Measurements from ENCODE around the gene CSRP2. TPM values are rescaled to one million over a fixed set of nuclear protein-coding genes. Genes with fewer than 3 reads are reported as not detected.

The CSRP2 gene
- polyA plus RNA-seq, 3 donors: 0.07 TPM; not detected in 2

DNA sequence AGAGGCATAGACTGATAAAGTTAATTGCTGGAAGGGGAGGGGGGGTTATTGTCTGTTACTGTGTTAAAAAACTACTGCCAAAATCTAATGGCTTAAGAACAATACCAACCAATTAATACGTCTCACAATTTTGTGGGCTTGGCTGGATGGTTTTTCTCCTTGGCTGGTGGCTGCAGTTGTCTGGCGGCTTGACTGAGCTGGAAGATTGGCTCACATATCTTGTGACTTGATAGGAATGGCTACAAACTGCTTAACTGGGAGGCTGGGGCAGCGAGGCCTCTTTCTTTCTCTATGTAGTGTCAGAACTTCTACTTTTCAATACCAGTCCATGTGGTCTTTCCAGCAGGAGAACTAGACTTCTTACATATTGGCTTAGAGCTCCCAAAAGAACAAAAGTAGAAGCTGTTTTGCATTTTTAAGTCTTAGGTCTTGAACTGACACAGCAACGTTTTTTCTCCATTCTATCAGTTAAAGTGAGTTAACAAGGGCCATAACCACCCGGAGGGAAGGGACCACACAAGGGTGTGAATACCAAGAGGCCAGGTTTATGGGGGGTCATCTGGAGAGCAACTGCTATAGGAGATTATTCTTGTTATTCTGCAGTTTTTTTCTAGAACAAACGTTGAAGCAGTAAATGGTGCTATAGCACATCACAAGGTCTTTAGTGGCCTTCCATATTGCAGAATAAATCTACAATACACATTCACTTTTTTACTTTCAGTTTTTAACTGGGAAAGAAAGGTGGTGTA, 68.0 kb downstream of the CSRP2 start:
- no peaks in the 10 kb centered on the region for H3K4me1 Mint-ChIP-seq
- H2AFZ ChIP-seq (ENCODE audit: insufficient read depth, low read depth, low read length, poor library complexity, severe bottlenecking): no peak overlapping the region
- intact Hi-C loops (cut with micrococcal nuclease): no loop called here
- WGBS (ENCODE audit: insufficient coverage): 100% methylated on average over 1 of the region's 6 CpGs
- no peaks in the 10 kb centered on the region for H3K27me3 Mint-ChIP-seq (ENCODE audit: low read depth in 3 of 3)
- TF ChIP-seq, protein P1, sequence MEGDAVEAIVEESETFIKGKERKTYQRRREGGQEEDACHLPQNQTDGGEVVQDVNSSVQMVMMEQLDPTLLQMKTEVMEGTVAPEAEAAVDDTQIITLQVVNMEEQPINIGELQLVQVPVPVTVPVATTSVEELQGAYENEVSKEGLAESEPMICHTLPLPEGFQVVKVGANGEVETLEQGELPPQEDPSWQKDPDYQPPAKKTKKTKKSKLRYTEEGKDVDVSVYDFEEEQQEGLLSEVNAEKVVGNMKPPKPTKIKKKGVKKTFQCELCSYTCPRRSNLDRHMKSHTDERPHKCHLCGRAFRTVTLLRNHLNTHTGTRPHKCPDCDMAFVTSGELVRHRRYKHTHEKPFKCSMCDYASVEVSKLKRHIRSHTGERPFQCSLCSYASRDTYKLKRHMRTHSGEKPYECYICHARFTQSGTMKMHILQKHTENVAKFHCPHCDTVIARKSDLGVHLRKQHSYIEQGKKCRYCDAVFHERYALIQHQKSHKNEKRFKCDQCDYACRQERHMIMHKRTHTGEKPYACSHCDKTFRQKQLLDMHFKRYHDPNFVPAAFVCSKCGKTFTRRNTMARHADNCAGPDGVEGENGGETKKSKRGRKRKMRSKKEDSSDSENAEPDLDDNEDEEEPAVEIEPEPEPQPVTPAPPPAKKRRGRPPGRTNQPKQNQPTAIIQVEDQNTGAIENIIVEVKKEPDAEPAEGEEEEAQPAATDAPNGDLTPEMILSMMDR (IDR thresholded peaks at IDR 0.05): no peak
- peaks cover 64 to 76% of the 10 kb centered on the region in 2 donors for H3K36me3 ChIP-seq (replicated peaks in 1 of 2; ENCODE audit: control insufficient read depth in 1 of 2, insufficient read depth in 2 of 2, low read length in 2 of 2)
- H3K4me2 ChIP-seq (replicated peaks; ENCODE audit: extremely low read depth, low read length, poor library complexity, severe bottlenecking): no peak overlapping the region
- H3K79me2 ChIP-seq (ENCODE audit: insufficient read depth, low read length): no peaks in the 10 kb centered on the region
- no peak overlapping the region for H3K9ac ChIP-seq (ENCODE audit: insufficient read depth, low read length, poor library complexity, severe bottlenecking)
- H3K36me3 Mint-ChIP-seq: peaks cover 51 to 63% of the 10 kb centered on the region in 2 donors
- H3K27ac Mint-ChIP-seq: peak overlapping the region in 2 of 7 donors; percentile 47 to 52
- H3K27me3 ChIP-seq (ENCODE audit: control insufficient read depth in 2 of 2, insufficient read depth in 2 of 2, low read length in 2 of 2): no peaks in the 10 kb centered on the region
- H4K20me1 ChIP-seq (ENCODE audit: insufficient read depth, low read length): peaks cover 4% of the 10 kb centered on the region
- no peaks in the 10 kb centered on the region for H3K9me3 ChIP-seq (replicated peaks in 1 of 2; ENCODE audit: control insufficient read depth in 1 of 2, insufficient read depth in 1 of 2, low read length in 2 of 2)
- DNase-seq: no peak
- no peaks in the 10 kb centered on the region for H3K4me1 ChIP-seq (ENCODE audit: control insufficient read depth in 1 of 2, insufficient read depth in 2 of 2, low read length in 2 of 2)
- H3K4me3 Mint-ChIP-seq: no peak overlapping the region
- no peak overlapping the region for H3K27ac ChIP-seq (ENCODE audit: low read depth in 1 of 2, low read length in 2 of 2)
- H3K4me3 ChIP-seq (replicated peaks in 1 of 3; ENCODE audit: low read depth in 2 of 3, low read length in 3 of 3): no peak overlapping the region
- no peaks in the 10 kb centered on the region for H3K9me3 Mint-ChIP-seq

Other genes starting within 250 kb of the CSRP2 start
- 10 to 100 TPM in 1 of 3 donors, 1 to 10 TPM in 2; 4.6 to 31.4 (median 9.3) TPM for gene ZDHHC17, start 114.9 kb downstream of the CSRP2 start, polyA plus RNA-seq
- not detected for gene E2F7, start 186.6 kb upstream of the CSRP2 start, polyA plus RNA-seq